Measurements from ENCODE around the gene PIGC.

Gene PIGC

GRCh38 chr1:172456344-172456769 is 12.5 kb upstream of the PIGC start:
- Histone ChIP-seq H3K27ac (no peak overlapping the region), H3K4me3 (no peak overlapping the region)
- no peak for DNase-seq (ENCODE audit: low spot score)
- TF ChIP-seq CTCF (IDR thresholded peaks at IDR 0.05) = no peak

GRCh38 chr1:172455451-172455850 is 11.6 kb upstream of the PIGC start:
- DNase-seq (ENCODE audit: low spot score) = no peak
- no peak overlapping the region for H3K27ac ChIP-seq
- H3K4me3 ChIP-seq = no peak overlapping the region
- TF ChIP-seq CTCF (IDR thresholded peaks at IDR 0.05) = no peak

- DNase-seq (ENCODE audit: low spot score) = no peak
- no peak for TF ChIP-seq CTCF (IDR thresholded peaks at IDR 0.05)
- Histone ChIP-seq H3K27ac (no peak overlapping the region), H3K4me3 (no peak overlapping the region)
Observed at GRCh38 chr1:172453607-172454006, 9.7 kb upstream of the PIGC start.

- H3K4me3 ChIP-seq = no peak overlapping the region
- DNase-seq (ENCODE audit: low spot score) = no peak
- TF ChIP-seq CTCF (IDR thresholded peaks at IDR 0.05) = no peak
- no peak overlapping the region for H3K27ac ChIP-seq
Observed at GRCh38 chr1:172453153-172453545, 9.3 kb upstream of the PIGC start.

DNA sequence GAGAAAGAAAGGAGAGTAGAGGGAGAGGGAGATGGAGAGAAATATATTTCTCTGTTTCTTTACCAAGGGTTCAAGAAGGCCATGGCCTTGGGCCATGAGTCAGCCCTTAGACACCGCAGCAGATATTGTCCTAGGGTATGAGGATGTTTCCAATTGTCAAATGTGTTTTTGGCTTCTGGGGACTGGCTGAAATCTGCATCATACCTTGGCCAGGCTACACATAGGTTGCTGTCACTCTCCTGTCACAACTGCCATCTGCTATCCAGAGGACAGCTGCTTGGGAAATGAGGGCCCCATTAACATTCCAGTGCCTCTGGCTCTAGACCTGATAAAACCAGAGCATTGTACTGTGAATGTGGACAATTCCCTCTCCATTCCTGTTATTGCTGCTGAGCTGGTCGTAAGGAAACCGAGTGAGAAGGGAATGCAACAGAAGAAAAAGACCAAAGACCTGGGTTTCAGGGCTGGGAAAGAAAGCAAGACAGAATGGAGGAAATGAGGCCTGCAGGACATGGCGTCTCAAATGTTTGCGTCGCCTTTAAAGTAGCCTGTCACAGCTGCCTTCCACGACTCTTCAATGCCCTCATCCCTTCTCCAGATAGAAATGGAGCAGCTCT is 8.8 kb upstream of the PIGC start:
- H3K4me3 ChIP-seq = no peak overlapping the region
- no peak overlapping the region for H3K27ac ChIP-seq
- DNase-seq (ENCODE audit: low spot score) = no peak
- TF ChIP-seq CTCF (IDR thresholded peaks at IDR 0.05) = no peak

DNA sequence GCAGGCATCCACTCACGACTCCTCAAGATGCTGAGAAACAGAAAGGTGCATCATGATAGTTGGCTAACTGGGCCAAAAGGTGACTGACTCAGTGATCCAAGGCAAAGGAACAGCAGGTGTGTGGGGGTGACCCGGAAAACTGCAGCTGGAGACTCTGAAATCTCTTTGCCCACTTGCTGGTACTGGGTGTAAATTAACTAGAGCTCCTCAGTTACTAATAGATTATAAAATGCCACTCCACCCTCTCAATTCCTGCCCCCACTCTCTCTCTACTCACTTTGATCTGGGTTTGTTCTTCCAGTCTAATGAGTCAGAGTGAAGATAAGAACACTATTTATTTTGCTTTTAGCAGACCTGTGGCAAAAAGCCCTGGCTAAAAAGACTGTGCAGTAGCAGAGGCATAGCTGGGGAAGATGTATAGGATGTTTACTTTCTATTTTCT is 7.2 kb upstream of the PIGC start:
- no peak for DNase-seq (ENCODE audit: low spot score)
- no peak for TF ChIP-seq CTCF (IDR thresholded peaks at IDR 0.05)
- no peak overlapping the region for H3K27ac ChIP-seq
- H3K4me3 ChIP-seq = no peak overlapping the region

DNA sequence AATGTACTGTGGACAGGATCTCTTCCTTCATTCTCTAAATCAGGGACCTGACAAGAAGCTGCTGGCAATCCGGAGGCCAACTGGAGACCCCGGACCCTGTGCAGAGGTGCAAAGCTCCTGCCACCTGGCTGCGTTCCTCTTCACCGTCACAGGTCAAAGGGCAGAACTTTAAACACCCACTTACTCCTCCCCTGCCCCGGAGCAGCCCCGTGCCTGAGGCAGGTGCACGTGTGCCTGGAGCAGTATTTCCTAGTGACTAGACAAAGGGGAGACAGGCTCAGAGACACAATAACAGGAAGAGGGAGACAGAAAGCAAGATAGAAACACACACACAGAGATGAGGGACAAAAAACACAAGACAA is 6.6 kb upstream of the PIGC start:
- Histone ChIP-seq H3K27ac (no peak overlapping the region), H3K4me3 (no peak overlapping the region)
- TF ChIP-seq CTCF (IDR thresholded peaks at IDR 0.05) = no peak
- DNase-seq (ENCODE audit: low spot score) = no peak

All from coronary artery (tissue), 2 donors.